ENCODE data around the gene SEPHS2.

SEPHS2 gene

DNA sequence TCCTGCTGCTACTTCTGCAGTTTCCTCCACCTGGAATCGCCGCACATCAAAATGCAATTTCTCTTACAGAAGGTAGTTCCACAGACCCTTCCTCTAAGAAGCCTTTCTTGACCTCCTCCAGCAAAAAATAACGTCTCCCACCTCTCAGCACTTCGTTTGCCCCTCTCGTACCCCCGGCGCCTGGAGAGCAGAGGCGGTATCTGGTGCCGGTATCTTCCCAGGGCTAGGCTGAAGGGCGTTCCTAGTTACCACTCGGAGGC lies 16.3 kb downstream of the SEPHS2 start:
- no peak for DNase-seq

DNA sequence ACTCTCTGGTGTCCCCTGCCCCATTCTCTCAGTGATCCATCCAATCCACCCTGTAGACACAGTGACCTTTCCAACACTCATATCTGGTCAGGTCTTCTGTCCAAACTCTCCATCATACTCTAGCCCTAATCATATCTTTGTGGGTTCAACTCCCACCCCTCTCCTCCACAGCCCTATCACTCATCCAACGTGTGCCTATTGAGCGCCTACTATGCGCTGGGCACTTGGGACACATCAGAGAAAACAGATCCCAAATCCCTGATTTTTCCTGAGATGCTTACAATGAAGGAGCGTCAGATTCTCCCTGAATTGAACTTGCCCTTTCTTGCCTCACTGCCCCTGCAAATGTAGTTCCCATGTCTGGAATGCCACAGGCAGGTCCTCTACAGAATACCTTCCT lies 17.6 kb downstream of the SEPHS2 start:
- no peak for DNase-seq

DNA sequence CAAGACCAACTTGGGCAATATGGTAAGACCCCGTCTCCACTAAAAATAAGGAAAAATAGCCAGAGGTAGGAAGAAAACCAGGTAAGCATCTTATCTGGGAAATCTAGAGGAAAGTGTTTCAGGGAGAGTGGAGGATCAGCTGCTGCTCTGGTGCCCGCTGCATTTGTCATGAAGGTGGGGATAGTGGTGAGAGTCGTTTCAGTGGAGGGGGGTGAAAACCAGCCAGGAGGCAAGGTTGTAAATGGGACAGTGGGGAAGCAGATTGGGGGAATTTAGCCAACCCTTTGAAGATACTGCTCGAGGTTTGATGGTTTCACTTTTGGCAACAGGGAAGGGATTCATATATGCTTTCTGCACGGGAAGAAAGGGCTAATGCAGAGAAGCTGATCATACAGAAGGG lies 24.7 kb downstream of the SEPHS2 start:
- no peak for DNase-seq

DNA sequence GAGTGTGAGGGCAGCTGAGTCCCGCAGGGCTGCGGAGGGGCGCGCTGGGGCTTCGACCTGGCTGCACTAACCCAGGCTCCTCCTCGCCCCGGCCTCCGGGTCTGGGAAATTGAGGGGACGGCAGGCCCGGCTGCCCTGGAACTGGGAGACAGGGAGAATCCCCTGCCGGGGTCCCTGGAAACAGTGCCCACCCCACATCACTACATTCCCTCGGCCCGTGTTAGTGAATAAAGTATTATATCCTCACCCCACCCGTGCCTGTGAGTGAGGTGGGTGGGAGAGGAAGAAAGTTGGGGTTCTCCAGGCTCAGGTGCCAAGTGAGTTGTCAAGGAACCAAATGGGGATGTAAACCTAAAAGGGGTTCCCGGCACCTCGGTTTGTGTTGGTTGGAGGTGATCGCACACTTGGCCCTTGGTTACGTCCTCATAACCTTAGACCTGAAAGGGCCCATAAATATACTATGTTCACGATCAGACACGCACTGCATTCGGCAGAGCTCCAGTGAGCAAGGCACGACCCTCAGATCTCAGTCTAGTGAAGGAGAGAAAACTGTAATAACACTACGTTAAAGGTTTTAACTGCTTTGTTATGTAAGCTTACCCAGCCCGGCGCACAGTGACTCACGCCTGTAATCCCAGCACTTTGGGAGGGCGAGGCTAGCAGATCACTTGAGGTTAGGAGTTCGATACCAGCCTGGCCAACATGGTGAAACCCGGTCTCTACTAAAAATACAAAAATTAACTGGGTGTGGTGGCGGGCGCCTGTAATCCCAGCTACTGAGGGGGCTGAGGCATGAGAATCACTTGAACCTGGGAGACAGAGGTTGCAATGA lies 27.1 kb downstream of the SEPHS2 start:
- no peak for DNase-seq

DNA sequence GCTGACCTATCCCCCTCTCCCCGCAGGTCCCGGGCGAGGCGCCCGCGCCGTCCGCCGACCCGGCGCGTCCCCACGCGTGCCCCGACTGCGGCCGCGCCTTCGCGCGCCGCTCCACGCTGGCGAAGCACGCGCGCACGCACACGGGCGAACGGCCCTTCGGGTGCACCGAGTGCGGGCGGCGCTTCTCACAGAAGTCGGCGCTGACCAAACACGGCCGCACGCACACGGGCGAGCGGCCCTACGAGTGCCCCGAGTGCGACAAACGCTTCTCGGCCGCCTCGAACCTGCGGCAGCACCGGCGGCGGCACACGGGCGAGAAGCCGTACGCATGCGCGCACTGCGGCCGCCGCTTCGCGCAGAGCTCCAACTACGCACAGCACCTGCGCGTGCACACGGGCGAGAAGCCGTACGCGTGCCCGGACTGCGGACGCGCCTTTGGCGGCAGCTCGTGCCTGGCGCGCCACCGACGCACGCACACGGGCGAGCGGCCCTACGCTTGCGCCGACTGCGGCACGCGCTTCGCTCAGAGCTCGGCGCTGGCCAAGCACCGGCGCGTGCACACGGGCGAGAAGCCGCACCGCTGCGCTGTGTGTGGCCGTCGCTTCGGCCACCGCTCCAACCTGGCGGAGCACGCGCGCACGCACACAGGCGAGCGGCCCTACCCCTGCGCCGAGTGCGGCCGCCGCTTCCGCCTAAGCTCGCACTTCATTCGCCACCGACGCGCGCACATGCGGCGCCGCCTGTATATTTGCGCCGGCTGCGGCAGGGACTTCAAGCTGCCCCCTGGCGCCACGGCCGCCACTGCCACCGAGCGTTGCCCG lies 27.9 kb downstream of the SEPHS2 start:
- DNase-seq, result peak; percentile 91

DNA sequence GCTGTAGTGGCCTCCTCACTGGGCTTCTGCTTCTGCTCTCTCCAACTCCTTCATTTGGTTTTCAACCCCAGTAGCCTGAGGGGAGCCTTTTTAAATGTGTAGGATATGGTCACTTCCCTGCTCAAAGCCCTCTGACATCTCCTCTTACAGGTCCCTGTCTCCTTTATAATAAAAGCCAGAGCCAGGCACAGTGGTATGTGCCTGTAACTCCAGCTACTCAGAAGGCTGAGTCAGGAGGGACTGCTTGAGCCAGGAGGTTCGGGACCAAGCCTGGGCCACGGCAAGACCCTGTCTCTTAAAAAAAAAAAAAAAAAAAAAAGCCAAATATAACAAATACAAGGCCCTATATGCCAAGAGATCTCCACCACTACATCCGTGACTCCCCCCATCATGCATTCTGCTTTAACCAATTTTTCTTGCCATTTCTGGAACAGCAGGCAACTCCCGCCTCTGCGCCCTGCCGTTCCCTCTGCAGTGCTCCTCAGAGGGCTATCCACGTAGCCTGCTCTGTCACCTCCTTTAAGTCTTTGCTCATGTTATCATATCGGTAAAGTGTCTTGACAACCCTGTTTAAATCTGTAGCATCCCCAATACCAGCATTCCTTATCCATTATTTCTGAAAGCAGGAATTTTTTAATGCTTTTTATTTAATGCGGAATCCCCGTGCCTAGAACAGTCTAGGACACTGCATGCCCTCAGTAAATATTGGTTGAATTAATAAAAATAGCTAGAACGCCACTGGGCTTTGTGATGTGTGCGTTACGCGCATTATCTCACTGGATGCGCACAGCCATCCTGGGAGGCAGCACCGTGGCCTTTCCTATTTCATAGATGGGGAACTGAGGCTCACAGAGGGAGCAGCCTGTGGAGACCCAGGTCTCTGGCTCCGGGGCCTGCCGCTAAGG lies 28.8 kb downstream of the SEPHS2 start:
- no peak for DNase-seq

DNA sequence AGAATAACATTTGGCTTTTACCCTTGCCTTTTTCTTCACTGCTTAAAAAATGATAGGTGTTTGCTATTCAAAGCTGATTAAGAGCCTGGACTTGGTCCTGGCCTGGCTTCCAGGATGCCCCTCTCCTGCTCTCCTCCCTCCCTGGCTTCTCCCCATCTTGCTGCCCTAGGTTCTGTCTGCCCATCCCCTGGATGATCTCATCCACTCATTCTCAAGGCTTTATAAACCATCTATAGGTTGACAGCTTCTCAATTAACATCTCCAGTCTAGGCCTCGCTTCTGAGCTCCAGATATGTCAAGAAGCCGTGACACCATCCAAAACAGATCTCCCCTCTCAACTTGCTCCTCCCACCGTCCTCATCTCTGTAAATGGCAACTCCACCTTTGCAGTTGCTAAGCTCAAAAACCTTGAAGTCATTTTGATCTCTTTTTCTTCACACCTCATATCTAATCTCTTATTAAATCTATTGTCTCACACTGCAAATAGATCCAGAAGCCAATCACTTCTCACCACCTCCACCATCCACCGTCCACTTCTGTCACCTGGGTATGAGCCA lies 29.5 kb downstream of the SEPHS2 start:
- no peak for DNase-seq

DNA sequence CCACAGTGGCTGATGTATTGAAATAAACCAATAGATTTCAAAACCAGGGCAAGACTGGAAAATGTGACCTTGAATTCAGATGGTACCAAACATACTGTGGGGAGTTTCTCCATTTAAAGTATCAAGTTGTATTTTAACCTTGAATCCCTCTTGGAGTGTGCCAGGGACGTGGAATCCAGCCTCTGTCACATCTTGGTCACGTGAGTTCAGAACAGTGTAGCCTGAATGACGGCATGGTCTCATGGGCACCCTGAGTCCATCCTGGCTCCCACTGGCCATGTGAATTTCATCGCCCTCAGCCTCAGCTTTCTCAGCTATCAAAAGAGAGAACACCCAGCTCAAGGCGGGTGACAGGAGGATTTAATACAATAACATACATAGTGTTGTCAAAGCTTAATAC lies 31.5 kb downstream of the SEPHS2 start:
- DNase-seq, result no peak

DNA sequence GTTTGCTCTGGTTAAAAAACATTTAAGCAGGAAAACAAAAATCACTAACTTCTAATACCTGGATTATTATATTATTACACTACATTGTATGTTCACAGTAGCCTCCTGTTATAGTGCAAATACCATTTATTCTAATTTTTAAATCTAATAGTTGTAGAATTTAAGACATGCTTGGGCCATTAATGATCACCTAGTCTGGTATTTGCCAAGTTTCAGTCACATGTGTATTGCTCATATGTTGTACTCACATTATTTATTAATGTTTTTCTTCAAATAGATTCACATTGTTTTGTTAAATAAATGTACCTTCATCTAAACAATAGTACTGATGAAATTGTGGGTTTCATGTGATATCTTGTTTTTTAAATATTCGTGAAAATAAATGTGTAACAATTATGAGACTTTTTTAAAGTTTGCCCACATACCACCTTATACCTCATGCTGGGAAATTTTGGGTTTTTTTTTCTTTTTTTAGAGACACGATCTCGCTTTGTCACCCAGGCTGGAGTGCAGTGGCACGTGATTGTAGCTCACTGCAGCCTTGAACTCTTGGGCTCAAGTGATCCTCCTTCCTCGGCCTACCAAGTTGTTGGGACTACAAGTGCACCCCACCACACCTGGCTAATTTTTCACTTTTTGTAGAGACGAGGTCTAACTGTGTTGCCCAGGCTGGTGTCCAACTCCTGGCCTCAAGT lies 32.4 kb downstream of the SEPHS2 start:
- DNase-seq, result no peak

DNA sequence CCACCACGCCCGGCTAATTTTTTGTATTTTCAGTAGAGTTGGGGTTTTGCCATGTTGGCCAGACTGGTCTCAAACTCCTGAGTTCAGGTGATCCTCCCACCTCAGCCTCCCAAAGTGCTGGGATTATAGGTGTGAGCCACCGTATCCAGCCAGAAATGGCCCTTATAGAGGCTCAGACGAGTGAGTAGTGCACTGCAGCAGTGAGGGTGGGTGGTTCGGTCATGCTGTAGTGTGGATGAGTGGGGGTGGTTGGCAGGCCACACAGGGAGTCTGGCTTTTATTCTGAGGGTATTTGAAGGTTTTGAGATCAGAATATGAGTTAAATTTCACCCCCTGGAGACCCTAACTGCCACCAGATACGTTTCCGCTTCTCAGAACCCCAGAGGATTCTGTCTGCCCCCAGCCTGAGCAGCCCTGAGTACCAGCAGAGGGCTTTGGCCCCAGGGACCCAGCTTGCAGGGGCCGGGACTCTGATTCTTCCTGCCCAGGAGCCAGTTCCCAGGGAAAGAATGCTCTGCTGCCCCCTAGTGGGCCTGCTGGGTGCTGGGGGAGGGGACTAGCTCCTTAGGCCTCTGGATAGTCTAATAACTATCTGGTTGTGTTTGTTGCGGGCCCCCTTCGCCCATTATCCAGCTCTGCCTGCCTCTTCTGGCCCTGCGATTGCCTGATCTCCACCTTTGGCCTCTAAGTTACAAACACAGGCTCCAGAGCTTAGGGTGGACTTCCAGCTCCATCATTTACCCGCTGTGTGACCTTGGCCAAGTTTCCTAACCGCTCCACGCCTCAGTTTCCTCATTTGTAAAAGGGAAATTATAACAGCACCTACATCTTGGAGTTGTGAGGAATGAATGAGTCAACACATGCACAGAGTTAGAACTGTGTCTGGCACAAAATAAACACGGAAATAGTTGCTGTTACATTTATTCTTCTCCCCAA lies 36.3 kb downstream of the SEPHS2 start:
- DNase-seq, result peak; percentile 95

DNA sequence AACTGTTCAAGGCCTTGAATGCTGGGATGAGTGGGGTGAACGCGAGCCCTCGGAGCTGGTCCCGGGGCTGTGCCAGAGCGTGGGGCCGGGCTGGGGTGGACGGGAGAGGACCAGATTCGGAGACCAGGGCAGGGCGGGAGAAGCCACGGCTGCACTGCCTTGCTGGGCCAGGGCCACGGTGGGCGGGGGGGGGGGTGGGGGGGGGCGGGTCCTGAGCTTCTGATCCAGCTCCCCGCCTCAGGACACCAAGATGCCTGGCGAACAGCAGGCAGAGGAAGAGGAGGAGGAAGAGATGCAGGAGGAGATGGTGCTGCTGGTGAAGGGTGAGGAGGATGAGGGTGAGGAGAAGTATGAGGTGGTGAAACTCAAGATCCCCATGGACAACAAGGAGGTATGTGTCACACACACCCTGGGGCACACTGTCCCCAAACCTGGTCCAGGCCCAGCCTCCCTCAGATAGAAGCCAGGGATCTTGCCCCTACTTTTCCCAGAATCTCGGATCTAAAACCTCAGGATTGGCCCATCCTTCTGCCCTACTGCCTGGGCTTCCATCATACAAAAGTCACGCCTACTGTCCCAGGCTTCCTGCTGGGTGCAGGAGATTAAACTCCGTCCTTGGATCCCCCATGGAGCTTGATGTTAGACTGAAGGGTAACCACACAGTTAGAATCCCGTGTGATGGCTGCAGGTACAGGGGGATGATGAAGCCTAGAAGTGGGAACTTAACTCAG lies 37.7 kb downstream of the SEPHS2 start:
- DNase-seq, result no peak

DNA sequence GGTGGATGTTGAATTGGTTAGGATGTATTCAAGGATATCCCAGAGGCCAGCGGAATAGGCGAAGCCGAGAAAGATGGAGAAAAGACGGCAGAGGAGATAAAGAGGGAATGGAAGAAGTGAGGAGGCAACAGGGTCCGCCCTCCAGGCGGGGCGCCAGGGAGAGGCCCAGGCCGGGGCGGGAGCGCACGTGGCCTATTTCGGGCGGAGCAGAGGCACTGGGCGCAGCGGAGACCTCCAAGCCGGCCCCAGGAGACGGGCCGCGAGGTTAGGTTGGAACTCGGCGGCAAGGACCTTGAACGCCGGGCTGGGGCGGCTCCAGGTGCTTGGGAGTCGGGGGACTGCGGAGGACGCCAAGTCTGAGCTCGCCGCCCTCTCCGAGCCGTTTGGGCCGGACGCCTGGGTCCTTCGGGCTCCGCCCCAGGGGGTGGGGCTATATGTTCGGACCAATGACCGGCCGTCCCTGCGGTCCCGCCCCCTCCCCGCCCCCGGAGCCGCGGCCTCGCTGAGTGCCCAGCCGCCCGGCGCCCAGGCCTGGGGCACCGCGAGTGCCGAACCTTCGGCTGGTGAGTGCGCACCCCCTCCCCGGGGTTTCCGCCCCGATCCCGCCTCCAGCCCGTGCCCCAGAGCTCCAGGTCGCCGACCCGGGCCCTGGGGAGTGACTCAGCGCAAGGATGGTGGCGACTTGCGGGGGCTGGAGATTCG lies 38.4 kb downstream of the SEPHS2 start, which contains the start of gene ZNF771:
TSS of gene ZNF771 (plus strand) at position 505 of the 702 bp plus-strand sequence. CDS start 448 bp downstream, outside the sequence.
- peak; percentile 91 for DNase-seq

DNA sequence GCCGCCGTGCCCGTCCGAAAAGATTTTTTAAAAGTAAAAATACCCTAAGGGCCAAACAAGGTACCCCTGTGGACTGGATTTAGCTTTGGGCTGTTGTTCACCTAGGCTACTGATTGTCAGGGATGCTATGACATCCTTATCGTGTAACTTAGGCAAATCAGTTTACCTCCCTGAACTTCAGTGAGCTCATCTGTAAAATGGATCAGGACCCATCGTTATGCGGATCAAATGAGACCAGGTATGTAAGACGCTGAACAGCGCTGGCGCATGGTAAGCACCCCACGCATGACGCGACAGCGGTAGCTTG lies 38.9 kb downstream of the SEPHS2 start:
- no peak for DNase-seq

DNA sequence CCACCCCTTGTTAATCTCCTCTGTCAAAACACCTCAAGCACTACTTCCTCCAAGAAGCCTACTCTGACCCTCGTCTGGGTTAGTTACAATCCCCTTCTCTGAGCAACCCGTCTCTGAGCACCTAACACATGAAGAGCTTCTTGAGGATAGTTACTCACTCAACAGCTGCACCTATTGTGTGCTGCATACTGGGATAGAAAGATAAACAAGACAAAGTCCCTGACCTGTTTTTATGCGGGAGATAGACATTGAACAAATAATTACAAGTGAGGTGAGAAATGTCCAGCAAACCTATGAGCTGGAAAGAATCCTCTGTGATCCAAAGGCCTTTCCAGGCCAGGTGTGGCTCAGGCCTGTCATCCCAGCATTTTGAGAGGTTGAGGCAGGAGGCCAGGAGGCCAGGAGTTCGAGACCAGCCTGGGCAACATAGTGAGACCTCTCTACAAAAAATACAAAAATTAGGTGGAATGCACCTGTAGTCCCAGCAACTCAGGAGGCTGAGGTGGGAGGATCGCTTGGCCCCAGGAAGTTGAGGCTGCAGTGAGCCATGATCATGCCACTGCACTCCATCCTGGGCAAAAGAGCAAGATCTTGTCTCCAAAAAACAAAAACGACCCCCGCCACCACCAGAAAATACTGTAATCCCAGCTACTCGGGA lies 43.8 kb downstream of the SEPHS2 start:
- DNase-seq, result no peak

DNA sequence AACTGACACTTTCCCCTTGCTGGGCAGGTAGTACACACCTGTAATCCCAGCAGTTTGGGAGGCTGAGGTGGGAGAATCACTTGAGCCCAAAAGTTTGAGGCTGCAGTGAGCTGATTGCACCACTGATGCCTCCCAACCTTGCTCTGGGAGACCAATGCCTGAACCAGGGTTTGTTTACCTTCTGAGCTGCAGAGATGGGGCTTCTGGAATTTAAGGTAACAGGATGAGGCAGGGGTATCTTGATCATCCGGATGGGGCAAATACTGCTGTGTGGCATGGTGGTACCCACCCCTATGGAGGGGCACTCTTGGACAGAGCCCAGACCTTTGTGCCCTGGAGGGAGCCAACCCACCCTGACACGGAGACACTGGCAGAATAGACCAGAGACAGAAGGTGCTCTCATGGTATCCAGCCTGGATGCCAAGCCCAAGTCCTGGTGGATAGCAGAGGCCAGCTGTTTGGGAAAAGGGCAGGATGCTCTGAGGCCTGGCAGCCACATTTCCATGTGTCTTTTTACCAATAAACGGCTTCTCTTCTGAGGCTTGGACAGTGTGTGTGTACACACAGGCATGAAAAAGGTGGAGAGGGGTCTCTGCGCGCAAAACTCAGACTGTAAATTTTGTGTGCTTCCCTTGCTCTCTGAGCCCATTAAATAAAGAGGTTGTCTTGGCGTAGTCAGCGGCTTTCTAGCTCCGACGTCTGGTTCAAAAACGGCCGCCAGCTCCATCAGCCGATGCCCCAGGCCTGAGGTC lies 46.1 kb downstream of the SEPHS2 start:
- DNase-seq, result no peak

DNA sequence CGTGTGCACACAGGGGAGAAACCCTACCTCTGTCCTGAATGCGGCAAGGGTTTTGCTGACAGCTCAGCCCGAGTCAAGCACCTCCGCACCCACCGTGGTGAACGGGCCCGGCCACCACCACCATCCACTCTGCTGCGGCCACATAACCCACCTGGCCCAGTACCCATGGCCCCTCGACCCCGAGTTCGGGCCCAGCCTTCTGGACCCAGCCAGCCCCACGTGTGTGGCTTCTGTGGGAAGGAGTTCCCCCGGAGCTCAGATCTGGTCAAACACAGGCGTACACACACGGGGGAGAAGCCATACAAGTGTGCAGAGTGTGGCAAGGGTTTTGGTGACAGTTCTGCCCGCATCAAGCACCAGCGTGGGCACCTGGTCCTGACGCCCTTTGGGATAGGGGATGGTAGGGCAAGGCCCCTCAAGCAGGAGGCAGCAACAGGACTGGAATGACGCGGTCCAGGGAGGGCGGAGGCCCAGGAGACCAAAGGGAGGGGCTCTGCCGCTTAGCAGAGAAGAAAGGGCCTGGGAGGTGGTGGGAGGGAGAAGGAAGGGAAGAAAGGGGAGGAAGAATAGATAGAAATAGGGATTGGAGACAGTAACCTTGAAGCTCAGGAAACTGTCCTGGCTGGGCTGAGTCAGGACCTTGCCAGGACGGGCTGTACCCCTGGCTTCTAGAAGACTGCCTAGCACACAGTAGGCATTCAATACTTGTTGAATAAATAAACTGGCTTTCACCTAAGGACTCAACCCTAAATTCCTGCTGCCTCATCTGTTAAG lies 46.8 kb downstream of the SEPHS2 start:
- no peak for DNase-seq

DNA sequence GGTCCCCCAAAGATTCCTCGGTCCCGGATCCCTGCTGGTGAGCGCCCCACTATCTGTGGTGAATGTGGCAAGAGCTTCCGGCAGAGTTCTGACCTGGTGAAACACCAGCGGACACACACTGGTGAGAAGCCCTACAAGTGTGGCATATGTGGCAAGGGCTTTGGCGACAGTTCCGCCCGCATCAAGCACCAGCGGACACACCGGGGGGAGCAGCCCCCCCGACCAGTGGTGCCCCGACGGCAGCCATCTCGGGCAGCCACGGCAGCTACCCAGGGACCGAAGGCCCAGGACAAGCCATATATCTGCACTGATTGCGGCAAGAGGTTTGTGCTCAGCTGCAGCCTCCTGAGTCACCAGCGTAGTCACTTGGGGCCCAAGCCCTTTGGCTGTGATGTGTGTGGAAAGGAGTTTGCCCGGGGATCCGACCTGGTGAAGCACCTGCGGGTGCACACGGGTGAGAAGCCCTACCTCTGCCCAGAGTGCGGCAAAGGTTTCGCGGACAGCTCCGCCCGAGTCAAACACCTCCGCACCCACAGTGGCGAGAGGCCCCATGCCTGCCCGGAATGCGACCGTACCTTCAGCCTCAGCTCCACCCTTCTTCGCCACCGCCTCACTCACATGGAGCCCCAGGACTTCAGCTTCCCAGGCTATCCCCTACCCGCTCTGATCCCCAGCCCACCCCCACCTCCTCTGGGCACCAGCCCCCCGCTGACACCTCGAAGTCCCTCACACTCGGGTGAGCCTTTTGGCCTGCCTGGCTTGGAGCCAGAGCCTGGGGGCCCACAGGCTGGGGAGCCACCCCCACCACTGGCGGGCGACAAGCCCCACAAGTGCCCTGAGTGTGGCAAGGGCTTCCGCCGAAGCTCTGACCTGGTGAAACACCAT lies 47.7 kb downstream of the SEPHS2 start:
- no peak for DNase-seq

All from activated T-cell treated with anti-CD3 and anti-CD28 coated beads, Interleukin-2, amount 50 U/mL, for 1 hour (primary cell).